ENCODE results near the gene PVRIG.
"Not testable (repeated sequence)": the region's sequence is repeated elsewhere in the genome, so short reads cannot be mapped to it uniquely, and the experiment has no call there.

DNA sequence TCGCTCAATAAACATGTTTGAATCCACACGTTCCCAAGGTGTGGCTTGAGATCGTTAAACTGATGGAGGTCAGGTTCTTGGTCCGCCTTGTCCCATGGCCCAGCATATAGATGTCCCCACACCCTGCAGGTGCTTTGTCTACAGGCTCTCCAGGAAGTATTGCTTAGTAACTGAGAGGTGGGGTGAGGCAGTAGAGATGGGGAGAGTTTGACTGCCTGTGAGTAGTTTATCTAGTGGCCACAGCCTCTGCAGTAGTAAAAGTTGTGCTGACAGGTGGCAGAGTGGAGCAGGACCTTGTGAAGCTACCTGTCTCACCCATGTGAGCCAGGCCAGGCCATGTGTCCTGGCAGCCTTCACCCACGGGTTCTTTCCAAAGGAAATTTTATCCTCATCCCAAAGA is 5.4 kb upstream of the PVRIG start:
- TF ChIP-seq, protein P1, sequence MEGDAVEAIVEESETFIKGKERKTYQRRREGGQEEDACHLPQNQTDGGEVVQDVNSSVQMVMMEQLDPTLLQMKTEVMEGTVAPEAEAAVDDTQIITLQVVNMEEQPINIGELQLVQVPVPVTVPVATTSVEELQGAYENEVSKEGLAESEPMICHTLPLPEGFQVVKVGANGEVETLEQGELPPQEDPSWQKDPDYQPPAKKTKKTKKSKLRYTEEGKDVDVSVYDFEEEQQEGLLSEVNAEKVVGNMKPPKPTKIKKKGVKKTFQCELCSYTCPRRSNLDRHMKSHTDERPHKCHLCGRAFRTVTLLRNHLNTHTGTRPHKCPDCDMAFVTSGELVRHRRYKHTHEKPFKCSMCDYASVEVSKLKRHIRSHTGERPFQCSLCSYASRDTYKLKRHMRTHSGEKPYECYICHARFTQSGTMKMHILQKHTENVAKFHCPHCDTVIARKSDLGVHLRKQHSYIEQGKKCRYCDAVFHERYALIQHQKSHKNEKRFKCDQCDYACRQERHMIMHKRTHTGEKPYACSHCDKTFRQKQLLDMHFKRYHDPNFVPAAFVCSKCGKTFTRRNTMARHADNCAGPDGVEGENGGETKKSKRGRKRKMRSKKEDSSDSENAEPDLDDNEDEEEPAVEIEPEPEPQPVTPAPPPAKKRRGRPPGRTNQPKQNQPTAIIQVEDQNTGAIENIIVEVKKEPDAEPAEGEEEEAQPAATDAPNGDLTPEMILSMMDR (IDR thresholded peaks at IDR 0.05; ENCODE audit: poor library complexity, severe bottlenecking), result not testable (repeated sequence)
- TF ChIP-seq POLR2AphosphoS5 (IDR thresholded peaks at IDR 0.05); EP300 (conservative IDR thresholded peaks at IDR 0.05; ENCODE audit: poor library complexity, severe bottlenecking); MXI1 (conservative IDR thresholded peaks at IDR 0.05; ENCODE audit: poor library complexity, severe bottlenecking); EZH2 (IDR thresholded peaks at IDR 0.05; ENCODE audit: borderline replicate concordance, insufficient read depth, low read length, poor library complexity, severe bottlenecking); RAD21 (conservative IDR thresholded peaks at IDR 0.05); TAF1 (IDR thresholded peaks at IDR 0.05; ENCODE audit: low read depth); SMC3 (conservative IDR thresholded peaks at IDR 0.05; ENCODE audit: poor library complexity): not testable (repeated sequence)
- TF ChIP-seq, protein P2, sequence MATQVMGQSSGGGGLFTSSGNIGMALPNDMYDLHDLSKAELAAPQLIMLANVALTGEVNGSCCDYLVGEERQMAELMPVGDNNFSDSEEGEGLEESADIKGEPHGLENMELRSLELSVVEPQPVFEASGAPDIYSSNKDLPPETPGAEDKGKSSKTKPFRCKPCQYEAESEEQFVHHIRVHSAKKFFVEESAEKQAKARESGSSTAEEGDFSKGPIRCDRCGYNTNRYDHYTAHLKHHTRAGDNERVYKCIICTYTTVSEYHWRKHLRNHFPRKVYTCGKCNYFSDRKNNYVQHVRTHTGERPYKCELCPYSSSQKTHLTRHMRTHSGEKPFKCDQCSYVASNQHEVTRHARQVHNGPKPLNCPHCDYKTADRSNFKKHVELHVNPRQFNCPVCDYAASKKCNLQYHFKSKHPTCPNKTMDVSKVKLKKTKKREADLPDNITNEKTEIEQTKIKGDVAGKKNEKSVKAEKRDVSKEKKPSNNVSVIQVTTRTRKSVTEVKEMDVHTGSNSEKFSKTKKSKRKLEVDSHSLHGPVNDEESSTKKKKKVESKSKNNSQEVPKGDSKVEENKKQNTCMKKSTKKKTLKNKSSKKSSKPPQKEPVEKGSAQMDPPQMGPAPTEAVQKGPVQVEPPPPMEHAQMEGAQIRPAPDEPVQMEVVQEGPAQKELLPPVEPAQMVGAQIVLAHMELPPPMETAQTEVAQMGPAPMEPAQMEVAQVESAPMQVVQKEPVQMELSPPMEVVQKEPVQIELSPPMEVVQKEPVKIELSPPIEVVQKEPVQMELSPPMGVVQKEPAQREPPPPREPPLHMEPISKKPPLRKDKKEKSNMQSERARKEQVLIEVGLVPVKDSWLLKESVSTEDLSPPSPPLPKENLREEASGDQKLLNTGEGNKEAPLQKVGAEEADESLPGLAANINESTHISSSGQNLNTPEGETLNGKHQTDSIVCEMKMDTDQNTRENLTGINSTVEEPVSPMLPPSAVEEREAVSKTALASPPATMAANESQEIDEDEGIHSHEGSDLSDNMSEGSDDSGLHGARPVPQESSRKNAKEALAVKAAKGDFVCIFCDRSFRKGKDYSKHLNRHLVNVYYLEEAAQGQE (IDR thresholded peaks at IDR 0.05; ENCODE audit: borderline replicate concordance), result not testable (repeated sequence)

All from neural cell (in vitro differentiated cells).